PC-3 (cell line): ENCODE data around the gene ECHS1.

Experiments
- EZH2phosphoT487 ChIP-seq: fragments of 300-600 bp; sonication (generic); IDR thresholded peaks from 2 replicates; pipeline ENCODE4 v1.6.1; 2018; ENCODE audit warnings: mild to moderate bottlenecking, antibody characterized with exemption, low read length, borderline replicate concordance
- TF ChIP-seq, protein P1 (sequence below): fragments of 300-600 bp; sonication (generic); conservative IDR thresholded peaks from 2 replicates; pipeline ENCODE4 v1.5.1; 2017; ENCODE audit warnings: antibody characterized with exemption, low read depth, mild to moderate bottlenecking, low read length

- TF ChIP-seq, protein P1, sequence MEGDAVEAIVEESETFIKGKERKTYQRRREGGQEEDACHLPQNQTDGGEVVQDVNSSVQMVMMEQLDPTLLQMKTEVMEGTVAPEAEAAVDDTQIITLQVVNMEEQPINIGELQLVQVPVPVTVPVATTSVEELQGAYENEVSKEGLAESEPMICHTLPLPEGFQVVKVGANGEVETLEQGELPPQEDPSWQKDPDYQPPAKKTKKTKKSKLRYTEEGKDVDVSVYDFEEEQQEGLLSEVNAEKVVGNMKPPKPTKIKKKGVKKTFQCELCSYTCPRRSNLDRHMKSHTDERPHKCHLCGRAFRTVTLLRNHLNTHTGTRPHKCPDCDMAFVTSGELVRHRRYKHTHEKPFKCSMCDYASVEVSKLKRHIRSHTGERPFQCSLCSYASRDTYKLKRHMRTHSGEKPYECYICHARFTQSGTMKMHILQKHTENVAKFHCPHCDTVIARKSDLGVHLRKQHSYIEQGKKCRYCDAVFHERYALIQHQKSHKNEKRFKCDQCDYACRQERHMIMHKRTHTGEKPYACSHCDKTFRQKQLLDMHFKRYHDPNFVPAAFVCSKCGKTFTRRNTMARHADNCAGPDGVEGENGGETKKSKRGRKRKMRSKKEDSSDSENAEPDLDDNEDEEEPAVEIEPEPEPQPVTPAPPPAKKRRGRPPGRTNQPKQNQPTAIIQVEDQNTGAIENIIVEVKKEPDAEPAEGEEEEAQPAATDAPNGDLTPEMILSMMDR, result no peak
- TF ChIP-seq EZH2phosphoT487, result no peak
Observed at GRCh38 chr10:133390597-133391248, 17.6 kb upstream of the ECHS1 start.
